Endothelial cell of umbilical vein (primary cell): ENCODE results near the gene SYDE1. TPM values are rescaled to one million over a fixed set of nuclear protein-coding genes. Genes with fewer than 3 reads are reported as not detected.

Experiments used
- BruUV-seq: library from RNA; stranded (reverse); fragments of 400-500 nt; replicated peaks from 2 replicates; lab custom pipeline; 2021; lab: Mats Ljungman, UMichigan
- CTCF ChIA-PET: fragments of 300-600, 350-600 bp; sonication (Branson Sonifier 250); formaldehyde crosslinking; loops from one replicate; lab custom pipeline; 2021; ENCODE audit warnings: antibody characterized with exemption, inconsistent platforms; lab: Charles Lee
- POLR2A ChIA-PET: fragments of 300-600, 350-600 bp; sonication (Branson Sonifier 250); formaldehyde crosslinking; loops from one replicate; lab custom pipeline; 2021; ENCODE audit warnings: antibody characterized with exemption, inconsistent platforms; lab: Charles Lee
- DNase-seq: peaks from one replicate; pipeline ENCODE4 v3.0.0-alpha.2; 2011; ENCODE audit warnings: low read depth, low spot score
- FAIRE-seq: peaks from 2 replicates; lab custom pipeline; 2011; peaks lifted over from hg19 to GRCh38; lab: Jason Lieb, UNC
- H2AFZ ChIP-seq: 2 replicates; pipeline ENCODE4 v1.6.0; 2012; ENCODE audit warnings: low read depth, low read length, control low read depth, inconsistent platforms
- H3K27ac ChIP-seq: 2 replicates; pipeline ENCODE4 v1.5.1; 2011; ENCODE audit warnings: low read depth, mild to moderate bottlenecking, control low read depth, low read length, moderate library complexity; ENCODE audit not compliant: insufficient read depth
- H3K27me3 ChIP-seq, 2 experiments: 2 replicates each; pipeline versions ENCODE4 v1.6.0 to v1.6.1; 2011; ENCODE audit warnings: low read length in 2 of 2, mixed read lengths in 1 of 2; ENCODE audit not compliant: control insufficient read depth in 2 of 2, insufficient read depth in 2 of 2
- H3K36me3 ChIP-seq, 2 experiments: 2 replicates in 1 of 2; 3 replicates in 1 of 2; pipeline ENCODE4 v1.5.1; 2011; ENCODE audit warnings: low read length in 2 of 2, mild to moderate bottlenecking in 1 of 2, moderate library complexity in 1 of 2; ENCODE audit not compliant: control insufficient read depth in 2 of 2, insufficient read depth in 2 of 2; ENCODE audit errors: extremely low read depth in 1 of 2
- H3K4me1 ChIP-seq: 3 replicates; pipeline ENCODE4 v1.5.1; 2011; ENCODE audit warnings: mild to moderate bottlenecking, low read length; ENCODE audit not compliant: control insufficient read depth, insufficient read depth; ENCODE audit errors: extremely low read depth
- H3K4me2 ChIP-seq: 2 replicates; pipeline ENCODE4 v1.6.1; 2011; ENCODE audit warnings: low read length, control low read depth, mixed read lengths; ENCODE audit not compliant: insufficient read depth
- H3K4me3 ChIP-seq, 3 experiments: fragments of 200-600 bp in 1 of 3; sonication (generic), shearing (Covaris generic) in 1 of 3; replicated peaks in 1 of 3; 2 replicates each; pipeline ENCODE4 v1.5.1; 2011 to 2016; ENCODE audit warnings: control low read depth in 3 of 3, low read length in 3 of 3, mild to moderate bottlenecking in 2 of 3, inconsistent platforms in 1 of 3, low read depth in 1 of 3, moderate library complexity in 1 of 3; ENCODE audit not compliant: insufficient read depth in 1 of 3
- H3K79me2 ChIP-seq: 2 replicates; pipeline ENCODE4 v1.6.0; 2012; ENCODE audit warnings: low read length, inconsistent platforms; ENCODE audit not compliant: control insufficient read depth, insufficient read depth
- H3K9ac ChIP-seq: replicated peaks from 2 replicates; pipeline ENCODE3; 2011; ENCODE audit warnings: low read length, control low read depth; ENCODE audit not compliant: insufficient read depth; ENCODE audit errors: extremely low read depth
- H3K9me1 ChIP-seq: replicated peaks from 3 replicates; pipeline ENCODE4 v1.6.0; 2011; ENCODE audit warnings: mild to moderate bottlenecking, low read length; ENCODE audit not compliant: control insufficient read depth, insufficient read depth; ENCODE audit errors: extremely low read depth
- H3K9me3 ChIP-seq: replicated peaks from 2 replicates; pipeline ENCODE4 v1.5.1; 2012; ENCODE audit warnings: low read length, inconsistent platforms; ENCODE audit not compliant: control insufficient read depth, insufficient read depth
- H4K20me1 ChIP-seq: replicated peaks from 2 replicates; pipeline ENCODE3; 2011; ENCODE audit warnings: mild to moderate bottlenecking, low read length; ENCODE audit not compliant: control insufficient read depth, insufficient read depth; ENCODE audit errors: extremely low read depth
- EZH2 ChIP-seq: IDR thresholded peaks from 2 replicates; pipeline ENCODE4 v1.6.1; 2012; ENCODE audit warnings: borderline replicate concordance, low read depth, mild to moderate bottlenecking, moderate library complexity, low read length, inconsistent platforms; ENCODE audit not compliant: severe bottlenecking
- FOS ChIP-seq: IDR thresholded peaks from 2 replicates; pipeline ENCODE4 v1.6.1; 2011; ENCODE audit warnings: mild to moderate bottlenecking, low read length, moderate library complexity, borderline replicate concordance; ENCODE audit not compliant: insufficient read depth
- GATA2 ChIP-seq: IDR thresholded peaks from 2 replicates; pipeline ENCODE4 v1.7.0; 2011; ENCODE audit warnings: low read depth, mild to moderate bottlenecking, moderate library complexity, mixed read lengths, low read length; ENCODE audit not compliant: insufficient read length, insufficient read depth
- JUN ChIP-seq: IDR thresholded peaks from 2 replicates; pipeline ENCODE4 v1.6.1; 2011; ENCODE audit warnings: borderline replicate concordance, low read depth; ENCODE audit not compliant: insufficient read length, insufficient read depth
- MYC ChIP-seq: IDR thresholded peaks from one replicate; pipeline ENCODE4 v1.6.1; 2011; ENCODE audit warnings: mild to moderate bottlenecking, low read depth, low read length
- POLR2A ChIP-seq: IDR thresholded peaks from 2 replicates; pipeline ENCODE4 v1.6.1; 2012; ENCODE audit warnings: low read depth, mild to moderate bottlenecking, control low read depth, low read length
- POLR2AphosphoS5 ChIP-seq: IDR thresholded peaks from 2 replicates; pipeline ENCODE4 v1.6.1; 2012; ENCODE audit warnings: low read depth, mild to moderate bottlenecking, control low read depth, low read length, moderate library complexity; ENCODE audit not compliant: insufficient read depth
- dilution Hi-C: fragments of 300-500 bp; cut with MboI; formaldehyde crosslinking; loops from one replicate; pipeline ENCODE4 v1.15.0; 2019; ENCODE audit warnings: low sequenced_read_pairs; ENCODE audit not compliant: extremely low pct_ligation_motif_present
- intact Hi-C: fragments of 100-400 bp; cut with micrococcal nuclease; formaldehyde crosslinking; loops from one replicate; pipeline ENCODE4 v1.10.0; 2022
- polyA plus RNA-seq, 4 experiments: library from polyadenylated mRNA; depleted of rRNA in 3 of 4; stranded (reverse) in 3 of 4; unstranded in 1 of 4; fragments of >200 nt; gene quantifications; 2 replicates each; pipeline versions ENCODE4 v1.2.1 to v1.2.3, GENCODE V29; 2011 to 2012; ENCODE audit warnings: missing spikeins in 1 of 4
- total RNA-seq: library from RNA; stranded (reverse); gene quantifications from 2 replicates; pipeline ENCODE4 v1.2.3, GENCODE V29; 2021
- TF ChIP-seq, protein P1 (sequence below): IDR thresholded peaks from 2 replicates; pipeline ENCODE4 v1.6.1; 2011; ENCODE audit not compliant: insufficient read depth, insufficient read length
- TF ChIP-seq, protein P2 (sequence below), 2 donors: IDR thresholded peaks; 1 replicate in 1 of 2; 2 replicates in 1 of 2; pipeline ENCODE4 v1.5.1; 2011; ENCODE audit warnings: low read length in 2 of 2, mild to moderate bottlenecking in 2 of 2, moderate library complexity in 2 of 2, control low read depth in 1 of 2, inconsistent platforms in 1 of 2, low read depth in 1 of 2; ENCODE audit not compliant: insufficient read depth in 1 of 2; ENCODE audit errors: extremely low read depth in 1 of 2

The SYDE1 gene
- total and polyA plus RNA-seq, 2 donors (not counting 3 experiments of a cell fraction or from before 2014, with no cell fraction given): 33.1 to 35.3 TPM

DNA sequence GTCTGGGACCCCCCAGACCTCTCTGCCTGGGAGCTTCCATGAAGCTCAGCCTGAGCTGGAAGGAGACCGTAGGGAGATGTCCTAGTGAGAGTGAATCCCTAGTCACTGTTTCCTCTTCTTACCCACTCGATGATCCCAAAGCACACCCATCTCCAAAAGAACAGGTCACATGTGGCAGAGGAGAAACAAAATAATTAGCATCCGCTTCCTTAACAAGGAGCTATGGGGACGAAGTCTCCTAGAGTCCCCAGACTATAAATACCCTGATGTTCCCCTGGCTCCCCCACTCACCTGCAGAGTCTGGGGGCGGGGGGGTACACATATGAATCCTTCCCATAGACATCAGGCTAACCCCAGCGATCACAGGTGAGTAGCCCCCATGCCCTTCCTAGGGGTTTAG lies 25.3 kb upstream of the SYDE1 start, which contains the start of gene OR1I1:
TSS of gene OR1I1 (plus strand) at position 301 of the 400 bp plus-strand sequence. CDS start 4,855 bp downstream, outside the sequence.
- no TSS peak for BruUV-seq
- no peak within 1 kb of the TSS for H3K27ac ChIP-seq
- H3K9ac ChIP-seq: no peak within 1 kb of the TSS
- DNase-seq: no peak
- no peaks in the 10 kb centered on the region for H3K4me1 ChIP-seq
- H3K9me1 ChIP-seq: no peaks in the 10 kb centered on the region
- ChIA-PET CTCF (interaction anchor here (1.5 to 2.6 kb wide), 4 partner anchors 8 to 72 kb away, joined by 4 to 10 read pairs (median 6); no protein-coding TSS in a partner anchor), POLR2A (no interaction called here)
- H3K4me3 ChIP-seq: no peak within 1 kb of the TSS
- dilution Hi-C loops (no loop called here), intact Hi-C loops (no loop called here)
- FAIRE-seq: no peak
- H3K4me2 ChIP-seq: no peak within 1 kb of the TSS
- TF ChIP-seq FOS: no peak
- TF ChIP-seq GATA2: no peak
- TF ChIP-seq JUN: no peak
- no peaks in the 10 kb centered on the region for H3K9me3 ChIP-seq
- H3K79me2 ChIP-seq: no peaks in the 10 kb centered on the region
- no peaks in the 10 kb centered on the region for H3K36me3 ChIP-seq
- H2AFZ ChIP-seq: no peak within 1 kb of the TSS
- H3K27me3 ChIP-seq: no peaks in the 10 kb centered on the region
- no peaks in the 10 kb centered on the region for H4K20me1 ChIP-seq

DNA sequence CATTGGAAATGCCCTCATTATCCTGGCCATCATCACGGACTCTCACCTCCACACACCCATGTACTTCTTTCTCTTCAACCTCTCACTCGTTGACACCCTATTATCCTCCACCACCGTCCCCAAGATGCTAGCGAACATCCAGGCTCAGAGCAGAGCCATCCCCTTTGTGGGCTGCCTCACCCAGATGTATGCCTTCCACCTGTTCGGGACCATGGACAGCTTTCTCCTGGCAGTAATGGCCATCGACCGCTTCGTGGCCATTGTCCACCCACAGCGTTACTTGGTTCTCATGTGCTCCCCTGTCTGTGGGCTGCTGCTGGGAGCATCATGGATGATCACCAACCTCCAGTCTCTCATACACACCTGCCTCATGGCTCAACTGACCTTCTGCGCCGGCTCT lies 20.0 kb upstream of the SYDE1 start:
- POLR2A ChIA-PET: no interaction called here
- H3K9me1 ChIP-seq: no peaks in the 10 kb centered on the region
- H3K27me3 ChIP-seq: no peaks in the 10 kb centered on the region
- H3K4me3 ChIP-seq: no peak overlapping the region
- H3K79me2 ChIP-seq: no peaks in the 10 kb centered on the region
- H3K9ac ChIP-seq: no peak overlapping the region
- H3K36me3 ChIP-seq: no peaks in the 10 kb centered on the region
- H3K9me3 ChIP-seq: no peaks in the 10 kb centered on the region
- DNase-seq (no peak), FAIRE-seq (no peak)
- dilution Hi-C loops: no loop called here
- CTCF ChIA-PET: interaction anchor here (5.2 kb wide), 1 partner anchor 13 kb away, joined by 28 read pairs; no protein-coding TSS in a partner anchor
- TF ChIP-seq EZH2 (no peak), FOS (no peak), POLR2A (no peak), GATA2 (no peak), JUN (no peak), MYC (no peak), POLR2AphosphoS5 (no peak)
- TF ChIP-seq, protein P1, sequence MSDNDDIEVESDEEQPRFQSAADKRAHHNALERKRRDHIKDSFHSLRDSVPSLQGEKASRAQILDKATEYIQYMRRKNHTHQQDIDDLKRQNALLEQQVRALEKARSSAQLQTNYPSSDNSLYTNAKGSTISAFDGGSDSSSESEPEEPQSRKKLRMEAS: no peak
- TF ChIP-seq, protein P2, sequence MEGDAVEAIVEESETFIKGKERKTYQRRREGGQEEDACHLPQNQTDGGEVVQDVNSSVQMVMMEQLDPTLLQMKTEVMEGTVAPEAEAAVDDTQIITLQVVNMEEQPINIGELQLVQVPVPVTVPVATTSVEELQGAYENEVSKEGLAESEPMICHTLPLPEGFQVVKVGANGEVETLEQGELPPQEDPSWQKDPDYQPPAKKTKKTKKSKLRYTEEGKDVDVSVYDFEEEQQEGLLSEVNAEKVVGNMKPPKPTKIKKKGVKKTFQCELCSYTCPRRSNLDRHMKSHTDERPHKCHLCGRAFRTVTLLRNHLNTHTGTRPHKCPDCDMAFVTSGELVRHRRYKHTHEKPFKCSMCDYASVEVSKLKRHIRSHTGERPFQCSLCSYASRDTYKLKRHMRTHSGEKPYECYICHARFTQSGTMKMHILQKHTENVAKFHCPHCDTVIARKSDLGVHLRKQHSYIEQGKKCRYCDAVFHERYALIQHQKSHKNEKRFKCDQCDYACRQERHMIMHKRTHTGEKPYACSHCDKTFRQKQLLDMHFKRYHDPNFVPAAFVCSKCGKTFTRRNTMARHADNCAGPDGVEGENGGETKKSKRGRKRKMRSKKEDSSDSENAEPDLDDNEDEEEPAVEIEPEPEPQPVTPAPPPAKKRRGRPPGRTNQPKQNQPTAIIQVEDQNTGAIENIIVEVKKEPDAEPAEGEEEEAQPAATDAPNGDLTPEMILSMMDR (IDR thresholded peaks at IDR 0.05; ENCODE audit: extremely low read depth in 1 of 2, insufficient read depth in 1 of 2, low read depth in 1 of 2, low read length in 2 of 2): no peak
- no peaks in the 10 kb centered on the region for H4K20me1 ChIP-seq
- H3K27ac ChIP-seq: no peak overlapping the region
- no peak overlapping the region for H3K4me2 ChIP-seq
- H2AFZ ChIP-seq: no peak overlapping the region
- intact Hi-C loops: no loop called here
- no peaks in the 10 kb centered on the region for H3K4me1 ChIP-seq
- no TSS peak for BruUV-seq
